Neuron (in vitro differentiated cells): Measurements from ENCODE around the gene UBE2QL1.

Source experiments
- H2AFZ ChIP-seq: one replicate; pipeline ENCODE4 v1.6.1; 2013; ENCODE audit warnings: low read depth, mild to moderate bottlenecking, inconsistent platforms, low read length, moderate library complexity
- H3K27me3 ChIP-seq: one replicate; pipeline ENCODE4 v1.6.1; 2013; ENCODE audit warnings: low read length; ENCODE audit not compliant: insufficient read depth
- H3K36me3 ChIP-seq: one replicate; pipeline ENCODE4 v1.6.1; 2013; ENCODE audit warnings: low read length; ENCODE audit not compliant: insufficient read depth
- H3K4me1 ChIP-seq: one replicate; pipeline ENCODE4 v1.6.1; 2013; ENCODE audit warnings: low read length; ENCODE audit not compliant: insufficient read depth
- H3K4me3 ChIP-seq: 2 replicates; pipeline ENCODE4 v1.5.1; 2013; ENCODE audit warnings: mild to moderate bottlenecking, low read length, moderate library complexity
- H3K9me3 ChIP-seq: one replicate; pipeline ENCODE4 v1.6.1; 2013; ENCODE audit warnings: low read length

Gene UBE2QL1

DNA sequence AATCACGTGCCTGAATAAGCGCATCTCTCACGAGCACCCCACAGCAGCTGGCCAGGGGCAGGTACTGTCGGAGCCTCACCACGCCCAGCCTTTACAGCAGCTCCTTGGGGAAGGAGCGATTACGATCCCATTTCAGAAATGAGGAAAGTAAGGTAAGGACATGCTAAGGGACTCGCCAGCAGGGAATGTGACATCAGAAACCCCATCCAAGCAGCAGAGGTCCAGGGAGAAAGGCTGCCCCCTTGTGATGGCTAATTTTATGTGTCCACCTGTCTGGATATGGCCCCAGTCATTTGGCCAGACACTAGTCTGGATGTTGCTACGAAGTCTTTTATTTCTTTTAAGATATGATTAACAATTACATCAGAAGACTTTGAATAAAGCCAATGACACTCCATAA is 77.3 kb downstream of the UBE2QL1 start:
- no peaks in the 10 kb centered on the region for H3K9me3 ChIP-seq
- no peak overlapping the region for H3K4me3 ChIP-seq
- no peaks in the 10 kb centered on the region for H3K36me3 ChIP-seq
- peaks cover 14% of the 10 kb centered on the region for H3K27me3 ChIP-seq
- H2AFZ ChIP-seq, result no peak overlapping the region
- no peaks in the 10 kb centered on the region for H3K4me1 ChIP-seq

- Histone ChIP-seq H2AFZ (no peak overlapping the region), H3K4me3 (no peak overlapping the region), H3K9me3 (no peaks in the 10 kb centered on the region), H3K4me1 (no peaks in the 10 kb centered on the region), H3K27me3 (peaks cover 2% of the 10 kb centered on the region), H3K36me3 (no peaks in the 10 kb centered on the region)
Observed at GRCh38 chr5:6527749-6528455, 79.2 kb downstream of the UBE2QL1 start.

- Histone ChIP-seq H3K36me3 (no peaks in the 10 kb centered on the region), H3K4me1 (no peaks in the 10 kb centered on the region), H3K9me3 (no peaks in the 10 kb centered on the region), H3K27me3 (peaks cover 8% of the 10 kb centered on the region), H2AFZ (no peak overlapping the region), H3K4me3 (no peak overlapping the region)
Observed at GRCh38 chr5:6535594-6535993, 86.9 kb downstream of the UBE2QL1 start.

GRCh38 chr5:6539060-6539459 is 90.4 kb downstream of the UBE2QL1 start:
- Histone ChIP-seq H3K4me3 (no peak overlapping the region), H2AFZ (no peak overlapping the region), H3K9me3 (no peaks in the 10 kb centered on the region), H3K36me3 (no peaks in the 10 kb centered on the region), H3K27me3 (peaks cover 5% of the 10 kb centered on the region), H3K4me1 (no peaks in the 10 kb centered on the region)

GRCh38 chr5:6540111-6540827 is 91.6 kb downstream of the UBE2QL1 start:
- Histone ChIP-seq H2AFZ (no peak overlapping the region), H3K4me3 (no peak overlapping the region), H3K9me3 (no peaks in the 10 kb centered on the region), H3K4me1 (no peaks in the 10 kb centered on the region), H3K36me3 (no peaks in the 10 kb centered on the region), H3K27me3 (peaks cover 5% of the 10 kb centered on the region)

DNA sequence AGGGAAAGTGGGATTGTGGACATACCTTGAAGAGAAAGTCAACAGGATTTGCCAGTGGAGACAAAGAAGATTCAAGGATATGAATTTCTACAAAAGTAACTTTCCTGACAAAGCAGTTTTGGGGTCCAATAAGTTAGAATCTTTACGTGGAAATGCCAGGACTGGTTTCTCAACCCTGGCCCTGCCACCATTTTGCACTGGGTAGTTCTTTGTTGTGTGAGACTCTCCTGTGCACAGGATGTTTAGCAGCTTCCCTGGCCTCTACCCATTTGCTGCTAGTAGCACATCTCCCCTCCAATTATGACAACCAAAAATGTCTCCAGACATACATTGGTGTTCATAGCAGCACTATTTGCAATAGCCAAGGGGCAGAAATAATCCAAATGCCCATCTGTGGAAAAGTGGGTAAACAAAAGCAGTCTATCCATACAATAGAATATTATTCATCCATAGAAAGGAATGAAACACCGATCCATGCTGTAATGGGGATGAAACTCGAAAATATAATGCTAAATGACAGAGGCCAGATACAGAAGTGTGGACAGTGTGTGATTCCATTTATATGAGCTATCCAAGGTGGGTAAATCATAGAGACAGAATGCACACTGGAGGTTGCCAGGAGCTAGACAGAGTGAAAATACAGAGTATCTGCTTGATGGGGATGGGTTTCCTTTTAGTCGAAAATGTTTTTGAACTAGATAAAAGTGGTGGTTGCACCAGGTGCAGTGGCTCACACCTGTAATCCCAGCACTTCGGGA is 92.8 kb downstream of the UBE2QL1 start:
- no peak overlapping the region for H2AFZ ChIP-seq
- H3K9me3 ChIP-seq, result no peaks in the 10 kb centered on the region
- no peaks in the 10 kb centered on the region for H3K27me3 ChIP-seq

DNA sequence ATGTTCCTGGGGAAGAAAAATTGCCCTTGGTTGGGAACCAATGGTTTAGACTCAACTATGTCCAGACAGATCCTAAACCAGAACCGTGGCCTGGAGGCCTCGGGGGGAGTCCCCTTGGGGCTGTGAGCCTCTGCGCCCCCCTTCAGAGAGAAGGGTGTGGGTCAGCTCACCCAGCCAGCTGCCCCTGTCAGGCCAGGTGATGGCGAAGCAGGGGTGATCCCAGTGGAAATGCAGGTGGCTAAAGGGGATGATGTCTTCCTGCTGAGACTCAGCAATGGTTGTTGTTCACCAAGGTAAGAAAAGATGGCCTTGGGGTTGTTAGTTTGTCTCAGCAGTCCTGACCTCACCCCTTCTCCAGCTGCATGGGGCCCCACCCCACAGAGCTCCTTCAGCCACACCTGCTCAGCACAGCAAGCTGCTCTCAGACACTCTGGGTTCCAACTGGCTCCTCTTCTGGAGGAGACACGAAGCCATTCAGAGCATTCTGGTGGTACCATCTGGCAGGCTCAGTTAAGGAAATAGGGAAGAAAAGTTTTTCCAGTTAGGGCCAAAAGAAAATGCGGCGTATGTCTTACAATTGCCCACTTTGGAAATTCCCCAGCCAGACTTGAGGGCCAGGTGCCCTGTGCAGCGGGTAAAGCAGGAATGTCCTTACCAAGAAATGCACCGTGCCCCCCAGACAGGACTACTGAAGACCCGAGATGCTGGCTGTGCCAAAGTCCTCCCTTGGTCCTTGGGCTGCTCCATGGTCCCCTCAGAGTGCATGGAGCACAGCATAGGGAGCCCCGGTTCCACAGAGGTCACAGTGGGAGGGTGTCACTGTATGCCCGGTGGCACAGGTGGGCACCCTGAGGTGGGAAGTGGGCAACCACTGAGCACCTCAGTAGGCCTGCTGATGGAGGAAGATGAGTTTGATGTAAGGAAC is 94.0 kb downstream of the UBE2QL1 start:
- Histone ChIP-seq H3K36me3 (no peaks in the 10 kb centered on the region), H3K9me3 (no peaks in the 10 kb centered on the region), H3K4me3 (no peak overlapping the region), H3K4me1 (no peaks in the 10 kb centered on the region), H3K27me3 (no peaks in the 10 kb centered on the region), H2AFZ (no peak overlapping the region)

More for the DNA sequence above, 92.8 kb downstream of the UBE2QL1 start:
- no peak overlapping the region for H3K4me3 ChIP-seq
- no peaks in the 10 kb centered on the region for H3K36me3 ChIP-seq
- H3K4me1 ChIP-seq, result no peaks in the 10 kb centered on the region

DNA sequence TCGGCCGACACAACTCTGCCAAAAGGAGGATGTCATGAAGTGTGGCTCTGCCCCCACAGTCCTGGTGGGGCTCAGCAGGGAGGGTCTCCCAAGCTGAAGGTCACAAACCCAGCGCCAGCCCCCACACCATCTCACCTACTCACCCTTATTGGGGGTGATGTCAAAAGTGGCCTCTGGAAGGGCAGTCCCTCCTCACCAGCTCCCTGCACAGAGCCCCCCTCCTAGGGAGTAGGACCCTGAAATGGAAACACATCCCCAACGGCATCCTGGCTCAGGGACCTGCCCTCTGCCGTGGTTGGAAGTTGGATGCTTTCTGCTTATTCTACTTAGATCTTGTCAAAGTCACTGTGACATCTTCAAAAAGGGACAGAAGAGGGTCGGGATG is 94.7 kb downstream of the UBE2QL1 start:
- Histone ChIP-seq H2AFZ (no peak overlapping the region), H3K9me3 (no peaks in the 10 kb centered on the region), H3K27me3 (no peaks in the 10 kb centered on the region), H3K4me1 (no peaks in the 10 kb centered on the region), H3K4me3 (no peak overlapping the region), H3K36me3 (no peaks in the 10 kb centered on the region)

DNA sequence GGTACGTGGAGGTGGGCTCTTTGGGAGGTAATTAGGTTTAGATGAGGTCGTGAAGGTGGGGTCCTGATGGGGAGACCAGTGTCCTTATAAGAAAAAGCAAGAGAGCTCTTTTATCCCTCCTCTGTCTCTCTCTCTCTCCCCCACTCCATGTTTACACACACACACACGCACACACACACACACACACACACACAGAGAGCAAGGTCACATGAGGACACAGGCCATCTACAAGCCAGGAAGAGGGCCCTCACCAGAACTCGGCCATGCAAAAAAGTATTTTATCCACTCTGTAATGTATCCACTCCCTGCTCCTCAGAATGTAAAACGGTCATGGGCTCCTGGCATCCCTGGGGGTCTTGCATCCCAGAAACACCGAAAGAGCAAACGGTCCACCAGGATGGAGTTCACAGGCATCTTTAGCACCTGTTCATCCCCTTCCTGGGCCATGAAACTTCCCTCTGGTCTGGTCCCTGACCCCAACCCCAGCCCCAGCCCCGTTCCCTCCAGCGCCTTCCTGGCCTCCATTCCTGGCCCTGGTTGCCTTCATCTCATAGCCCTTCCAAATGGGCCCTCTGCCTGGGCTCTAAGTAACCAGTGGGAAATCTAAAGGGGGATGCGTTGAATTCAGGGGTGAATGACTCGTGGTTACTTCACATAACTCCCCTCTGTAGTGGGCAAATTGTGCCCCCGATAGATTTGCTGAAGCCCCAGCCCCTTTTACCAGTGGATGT is 95.3 kb downstream of the UBE2QL1 start:
- H3K9me3 ChIP-seq, result no peaks in the 10 kb centered on the region
- H3K36me3 ChIP-seq, result no peaks in the 10 kb centered on the region
- no peak overlapping the region for H2AFZ ChIP-seq
- no peaks in the 10 kb centered on the region for H3K4me1 ChIP-seq
- no peak overlapping the region for H3K4me3 ChIP-seq
- H3K27me3 ChIP-seq, result no peaks in the 10 kb centered on the region
